GM23338 (cell line): ENCODE results near the gene SVIL. TPM values are rescaled to one million over a fixed set of nuclear protein-coding genes. Genes with fewer than 3 reads are reported as not detected.
"Not testable (repeated sequence)": the region's sequence is repeated elsewhere in the genome, so short reads cannot be mapped to it uniquely, and the experiment has no call there.

Source experiments
- ATAC-seq: fragments of 200-7000 bp; cut with Tn5 transposase; 3 replicates; pipeline ENCODE4 v1.9.1; 2020
- DNase-seq: peaks from one replicate; pipeline ENCODE4 v3.0.0-alpha.2; 2015; ENCODE audit warnings: low spot score
- H2AFZ ChIP-seq: fragments of 200-600 bp; sonication (generic); 2 replicates; pipeline ENCODE4 v1.8.0; 2016; ENCODE audit warnings: antibody characterized with exemption, mild to moderate bottlenecking, moderate library complexity
- H3F3A ChIP-seq: fragments of 200-600 bp; sonication (generic); replicated peaks from 2 replicates; pipeline ENCODE4 v1.8.0; 2017; ENCODE audit warnings: antibody characterized with exemption, mixed run types, low read depth
- H3K27ac ChIP-seq: fragments of 200-600 bp; sonication (generic); 2 replicates; pipeline ENCODE4 v1.6.1; 2016; ENCODE audit warnings: low read depth
- H3K27me3 ChIP-seq: fragments of 200-600 bp; sonication (generic); 2 replicates; pipeline ENCODE4 v1.8.0; 2016; ENCODE audit warnings: mild to moderate bottlenecking, mixed run types, moderate library complexity; ENCODE audit not compliant: insufficient read depth
- H3K36me3 ChIP-seq: fragments of 200-600 bp; sonication (generic); 2 replicates; pipeline ENCODE4 v1.8.0; 2016; ENCODE audit warnings: mild to moderate bottlenecking; ENCODE audit not compliant: insufficient read depth
- H3K4me1 ChIP-seq: fragments of 200-600 bp; sonication (generic); 2 replicates; pipeline ENCODE4 v1.8.0; 2016; ENCODE audit warnings: mild to moderate bottlenecking, moderate library complexity; ENCODE audit not compliant: insufficient read depth
- H3K4me2 ChIP-seq: fragments of 200-600 bp; sonication (generic); 2 replicates; pipeline ENCODE4 v1.7.1; 2017; ENCODE audit warnings: mixed run types
- H3K4me3 ChIP-seq: fragments of 200-600 bp; sonication (generic); 2 replicates; pipeline ENCODE4 v1.6.1; 2016; ENCODE audit warnings: mixed run types
- H3K79me2 ChIP-seq: fragments of 200-600 bp; sonication (generic); replicated peaks from 2 replicates; pipeline ENCODE4 v1.8.0; 2017; ENCODE audit warnings: mild to moderate bottlenecking; ENCODE audit not compliant: insufficient read depth
- H3K9me2 ChIP-seq: fragments of 200-600 bp; sonication (generic); 2 replicates; pipeline ENCODE4 v1.8.0; 2017; ENCODE audit not compliant: insufficient read depth
- H4K20me1 ChIP-seq: fragments of 200-600 bp; sonication (generic); replicated peaks from 2 replicates; pipeline ENCODE4 v1.8.0; 2017; ENCODE audit warnings: mild to moderate bottlenecking; ENCODE audit not compliant: insufficient read depth
- H3K27ac Mint-ChIP-seq: 2 replicates; pipeline ENCODE4 v1.8.0; 2020; ENCODE audit warnings: inconsistent platforms, mild to moderate bottlenecking, moderate library complexity, mixed read lengths
- H3K27me3 Mint-ChIP-seq: 3 replicates; pipeline ENCODE4 v1.8.0; 2022; ENCODE audit warnings: low read depth, mild to moderate bottlenecking, moderate library complexity, mixed read lengths, inconsistent platforms; ENCODE audit not compliant: insufficient read depth, poor library complexity
- H3K36me3 Mint-ChIP-seq: 3 replicates; pipeline ENCODE4 v1.8.0; 2021; ENCODE audit warnings: low read depth, mild to moderate bottlenecking, inconsistent platforms, moderate library complexity, mixed read lengths
- H3K4me1 Mint-ChIP-seq: 3 replicates; pipeline ENCODE4 v1.8.0; 2020; ENCODE audit warnings: mild to moderate bottlenecking, inconsistent platforms, mixed read lengths
- H3K4me3 Mint-ChIP-seq: 3 replicates; pipeline ENCODE4 v1.8.0; 2021; ENCODE audit warnings: moderate library complexity, mild to moderate bottlenecking, inconsistent platforms, mixed read lengths
- H3K9me3 Mint-ChIP-seq: 3 replicates; pipeline ENCODE4 v1.8.0; 2020; ENCODE audit warnings: moderate library complexity, mild to moderate bottlenecking, inconsistent platforms, mixed read lengths
- CTCF ChIP-seq, 2 experiments: fragments of 200-600 bp in 1 of 2; sonication (generic) in 1 of 2; conservative IDR thresholded peaks; 2 replicates each; pipeline versions ENCODE4 v1.5.1 to v1.6.1; 2016 to 2017; ENCODE audit warnings: antibody characterized with exemption in 2 of 2, low read depth in 2 of 2, mild to moderate bottlenecking in 2 of 2, moderate library complexity in 1 of 2
- polyA plus RNA-seq: library from polyadenylated mRNA; unstranded; fragments of >200 nt; fragmentation: Nextera tagmentation; extraction: Ambion mirVana; gene quantifications from 2 replicates; pipeline ENCODE4 v1.2.1, GENCODE V29; 2016
- total RNA-seq: library from RNA; depleted of rRNA; stranded (reverse); fragments of >200 nt; shearing (Covaris generic); gene quantifications from 2 replicates; pipeline ENCODE4 v1.2.3, GENCODE V29; 2014

The SVIL gene
- total and polyA plus RNA-seq, 2 experiments from 2014 or later: 8.8 to 34.9 TPM

GRCh38 chr10:29491918-29492317 is 142.9 kb downstream of the SVIL start:
- Mint-ChIP-seq H3K36me3 (peaks cover 17% of the 10 kb centered on the region; the same call in 2 of the 3 replicates), H3K4me1 (peaks cover 17% of the 10 kb centered on the region), H3K27ac (no peak overlapping the region), H3K27me3 (peaks cover 5% of the 10 kb centered on the region), H3K9me3 (no peaks in the 10 kb centered on the region), H3K4me3 (no peak overlapping the region)
- Histone ChIP-seq H3K9me2 (no peaks in the 10 kb centered on the region), H3K27me3 (no peaks in the 10 kb centered on the region), H2AFZ (no peak overlapping the region), H3F3A (no peaks in the 10 kb centered on the region), H3K4me2 (no peak overlapping the region), H4K20me1 (no peaks in the 10 kb centered on the region), H3K4me1 (0 out of 2 replicates have a peak, but pooled peaks cover 4% of the 10 kb centered on the region), H3K4me3 (no peak overlapping the region), H3K27ac (no peak overlapping the region), H3K79me2 (no peaks in the 10 kb centered on the region), H3K36me3 (no peaks in the 10 kb centered on the region)
- no peak for ATAC-seq
- no peak for TF ChIP-seq CTCF (conservative IDR thresholded peaks at IDR 0.05; ENCODE audit: low read depth in 2 of 2)
- DNase-seq: no peak

DNA sequence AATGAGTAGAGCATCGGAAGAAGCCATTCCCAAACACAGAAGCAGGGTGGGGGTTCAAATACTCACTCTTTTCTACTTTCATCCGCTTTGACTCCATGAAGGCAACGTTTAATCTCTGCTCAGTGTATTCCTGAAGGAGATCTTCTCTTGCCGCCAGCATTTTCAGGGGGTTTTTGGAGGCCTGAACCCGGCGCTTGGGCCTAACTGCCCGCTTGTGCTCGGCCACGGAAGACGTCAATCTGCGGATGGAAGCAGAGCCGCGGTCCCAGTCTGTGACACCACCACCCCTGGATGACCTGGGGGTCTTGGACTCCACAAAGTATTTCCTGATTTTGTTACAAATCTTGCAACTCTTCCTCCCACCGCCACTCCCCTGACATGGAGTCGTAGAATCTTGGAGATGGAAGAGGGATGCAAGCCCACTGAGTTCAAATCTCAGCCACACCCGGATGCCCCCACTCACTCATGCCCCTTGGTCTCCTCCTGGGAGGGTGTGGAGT is 143.9 kb downstream of the SVIL start:
- not testable (repeated sequence) for H3K27me3 Mint-ChIP-seq, H3F3A ChIP-seq, H3K27ac ChIP-seq, H3K9me2 ChIP-seq, H2AFZ ChIP-seq, H3K27ac Mint-ChIP-seq, ATAC-seq, H3K4me1 Mint-ChIP-seq, H3K4me3 ChIP-seq, H3K4me1 ChIP-seq, H4K20me1 ChIP-seq, H3K4me3 Mint-ChIP-seq, H3K4me2 ChIP-seq, H3K36me3 ChIP-seq, DNase-seq, H3K79me2 ChIP-seq, H3K9me3 Mint-ChIP-seq, H3K27me3 ChIP-seq
- H3K36me3 Mint-ChIP-seq: peaks cover 19% of the 10 kb centered on the region

DNA sequence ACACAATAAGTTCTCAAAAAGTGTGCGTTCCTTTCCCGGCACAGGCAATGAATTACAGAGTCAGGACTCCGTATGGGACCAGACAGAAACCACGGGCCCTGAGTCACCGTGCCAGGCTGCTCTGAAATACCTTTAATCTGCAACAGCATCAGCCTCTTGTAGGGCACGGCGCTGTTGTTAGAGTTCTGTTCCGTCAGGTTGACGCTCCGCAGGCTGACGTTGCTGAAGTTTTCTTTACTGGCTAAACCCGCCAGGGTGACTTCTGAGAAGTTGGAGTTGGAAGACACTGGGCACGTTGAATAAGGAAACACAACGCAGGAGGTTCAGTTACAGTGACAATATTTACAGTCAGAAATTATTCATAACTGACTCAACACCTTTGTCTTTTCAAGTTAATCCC is 146.3 kb downstream of the SVIL start:
- H3K9me3 Mint-ChIP-seq, H3K36me3 ChIP-seq, H4K20me1 ChIP-seq, H3K4me2 ChIP-seq, H2AFZ ChIP-seq, DNase-seq, H3K27me3 ChIP-seq, H3K79me2 ChIP-seq, H3K4me3 ChIP-seq, H3K27me3 Mint-ChIP-seq, H3K9me2 ChIP-seq, H3F3A ChIP-seq, H3K27ac ChIP-seq, H3K4me1 ChIP-seq, H3K4me3 Mint-ChIP-seq, ATAC-seq, H3K4me1 Mint-ChIP-seq, H3K27ac Mint-ChIP-seq: not testable (repeated sequence)
- peaks cover 19% of the 10 kb centered on the region for H3K36me3 Mint-ChIP-seq

- not testable (repeated sequence) for H3K4me3 ChIP-seq, H3K79me2 ChIP-seq, H3K4me1 ChIP-seq, H3K4me3 Mint-ChIP-seq, H4K20me1 ChIP-seq, H3F3A ChIP-seq, H3K36me3 ChIP-seq, H3K9me3 Mint-ChIP-seq, H2AFZ ChIP-seq, H3K4me2 ChIP-seq, H3K9me2 ChIP-seq, H3K27me3 Mint-ChIP-seq, H3K27ac ChIP-seq, H3K27ac Mint-ChIP-seq, H3K27me3 ChIP-seq
- H3K4me1 Mint-ChIP-seq: peaks cover 15% of the 10 kb centered on the region
- TF ChIP-seq CTCF (conservative IDR thresholded peaks at IDR 0.05; ENCODE audit: low read depth in 2 of 2): peak; percentile 44 to 49; a peak in 3 of 4 replicates
- DNase-seq (peak; percentile 58), ATAC-seq (peak; percentile 94)
- peaks cover 19% of the 10 kb centered on the region for H3K36me3 Mint-ChIP-seq
These were observed 146.9 kb downstream of the SVIL start for GRCh38 chr10:29487884-29488266.

DNA sequence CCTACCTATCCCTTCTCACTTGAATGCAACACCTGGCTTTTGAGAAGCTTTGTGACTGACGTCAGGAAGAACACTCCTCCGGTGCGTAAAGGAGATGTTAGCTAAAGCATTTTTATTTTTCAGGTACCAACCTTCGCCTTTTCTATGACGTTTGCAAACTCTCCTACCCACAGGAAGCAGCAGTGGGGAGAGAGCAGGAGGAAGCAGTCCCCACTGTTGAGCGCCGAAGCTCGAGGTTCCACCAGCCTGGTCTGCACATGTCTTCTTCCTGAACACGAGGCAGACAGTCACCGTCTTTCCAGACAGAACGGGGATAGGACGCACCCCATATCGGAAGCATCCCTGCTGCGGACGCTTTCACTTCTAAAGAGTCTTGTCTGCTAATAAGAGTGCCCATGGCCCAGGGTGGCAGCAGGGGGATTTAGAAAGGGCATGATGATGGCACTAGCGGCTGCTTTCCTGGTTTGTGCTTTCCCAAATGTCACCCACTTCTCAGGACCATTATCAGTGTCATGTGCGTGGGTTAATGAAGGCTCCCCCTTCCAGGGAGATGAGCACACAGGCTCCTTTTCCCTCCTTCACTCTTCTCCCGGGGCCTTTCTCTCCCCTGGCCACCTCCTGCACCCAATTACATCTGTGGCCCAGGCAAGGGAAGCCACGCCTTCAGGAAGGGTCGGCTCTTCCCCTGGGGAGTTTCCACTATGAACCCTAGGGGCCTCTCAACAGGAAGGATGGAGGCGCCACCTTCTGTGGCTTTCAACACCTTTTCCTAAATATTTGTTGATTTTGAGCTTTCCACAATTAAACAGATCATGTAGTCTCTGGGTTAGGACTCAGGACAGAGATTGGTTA is 147.5 kb downstream of the SVIL start:
- Mint-ChIP-seq H3K4me1 (peaks cover 21% of the 10 kb centered on the region), H3K36me3 (peaks cover 14% of the 10 kb centered on the region)
- H3F3A ChIP-seq, H3K9me3 Mint-ChIP-seq, H3K27ac Mint-ChIP-seq, H3K4me2 ChIP-seq, H3K4me3 ChIP-seq, H3K9me2 ChIP-seq, H4K20me1 ChIP-seq, H3K36me3 ChIP-seq, H3K27ac ChIP-seq, H3K79me2 ChIP-seq, DNase-seq, H3K27me3 ChIP-seq, H3K27me3 Mint-ChIP-seq, H3K4me3 Mint-ChIP-seq, H2AFZ ChIP-seq: not testable (repeated sequence)
- peaks cover 13% of the 10 kb centered on the region; the same call in 1 of the 2 replicates for H3K4me1 ChIP-seq
- peak; percentile 31 for ATAC-seq
